GM11168 (cell line): Measurements from ENCODE around the gene WWTR1.

Experiments used
- in situ Hi-C: fragments of 300-500 bp; cut with MboI; formaldehyde crosslinking; loops from one replicate; pipeline ENCODE4 v1.12.0; 2022; ENCODE audit warnings: low sequenced_read_pairs; ENCODE audit not compliant: unreplicated experiment

WWTR1 gene

GRCh38 chr3:149657926-149658743 is at the start of gene WWTR1:
TSS of gene WWTR1 (minus strand) at chr3:149658025. CDS start at chr3:149657306, 719 bp downstream.
- in situ Hi-C loops = no loop called here

DNA sequence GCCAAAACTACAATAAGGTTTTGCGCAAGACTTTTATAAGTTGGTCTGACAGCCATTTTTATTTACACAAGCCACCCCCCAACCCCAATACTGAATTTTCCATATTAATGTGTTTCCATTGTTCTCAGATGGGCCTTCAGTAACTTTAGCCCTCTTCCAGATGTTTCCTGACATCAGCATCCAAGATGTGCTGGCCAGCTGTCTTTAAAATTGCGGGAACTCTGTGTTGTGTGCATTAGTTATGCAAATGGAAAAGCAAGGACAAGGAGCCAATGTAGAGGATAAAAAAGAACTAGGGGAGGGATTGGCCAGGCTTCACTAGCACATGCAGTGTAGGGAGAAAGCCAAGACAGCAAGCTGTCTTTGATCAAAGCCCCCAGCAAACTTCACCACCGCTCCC is 49.1 kb upstream of the WWTR1 start:
- in situ Hi-C loops = no loop called here

GRCh38 chr3:149705416-149705815 is 47.6 kb upstream of the WWTR1 start:
- in situ Hi-C loops = no loop called here

GRCh38 chr3:149703466-149703865 is 45.6 kb upstream of the WWTR1 start:
- in situ Hi-C loops = no loop called here

GRCh38 chr3:149702691-149703441 is 45.0 kb upstream of the WWTR1 start:
- in situ Hi-C loops = no loop called here

DNA sequence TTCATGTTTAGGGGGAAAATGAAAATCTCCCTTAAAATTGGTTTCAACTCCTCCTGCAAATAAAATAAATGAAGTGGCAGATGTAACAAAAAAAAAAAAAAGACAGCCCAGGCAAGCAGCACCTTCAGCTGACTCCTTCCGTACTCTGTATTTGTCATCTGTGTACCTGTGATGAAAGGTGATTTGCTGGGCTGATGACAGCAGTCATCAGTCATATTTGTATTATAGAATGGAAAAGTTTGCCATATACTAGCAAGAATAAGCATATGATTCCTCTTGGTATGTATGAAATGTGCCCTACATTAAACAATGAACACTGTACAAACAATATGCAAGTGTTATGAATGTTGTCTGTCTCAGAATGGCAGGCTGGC is 44.1 kb upstream of the WWTR1 start:
- in situ Hi-C loops = no loop called here

- in situ Hi-C loops = no loop called here
These were observed 43.6 kb upstream of the WWTR1 start for GRCh38 chr3:149701206-149701976.

- in situ Hi-C loops = no loop called here
These were observed 30.4 kb upstream of the WWTR1 start for GRCh38 chr3:149688122-149688757.

GRCh38 chr3:149686996-149687395 is 29.2 kb upstream of the WWTR1 start:
- in situ Hi-C loops = no loop called here

DNA sequence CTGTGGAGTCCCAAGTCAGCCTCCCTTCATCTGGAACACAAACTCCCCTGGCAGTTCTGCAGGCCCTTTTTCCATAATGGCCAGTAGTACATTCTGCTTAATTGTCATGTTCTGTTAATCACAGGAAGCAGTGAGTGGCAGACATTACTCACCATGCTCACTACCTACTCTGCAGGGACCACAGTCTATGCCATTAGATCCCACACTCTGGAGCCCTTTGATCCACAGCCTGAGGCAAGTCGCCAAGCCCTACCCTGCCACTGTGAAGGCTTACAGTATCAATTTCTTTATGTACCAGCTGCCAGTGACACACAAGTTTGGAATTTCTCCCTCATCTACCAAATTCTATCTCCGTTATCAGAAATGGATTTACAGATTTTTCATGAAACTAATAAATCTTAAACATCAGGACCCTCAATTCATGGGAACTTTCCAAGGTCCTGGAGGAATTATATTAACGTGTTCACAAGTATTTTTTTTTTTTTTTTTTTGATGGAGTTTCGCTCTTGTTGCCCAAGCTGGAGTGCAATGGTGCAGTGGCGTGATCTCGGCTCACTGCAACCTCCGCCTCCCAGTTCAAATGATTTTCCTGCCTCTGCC is 20.6 kb upstream of the WWTR1 start:
- in situ Hi-C loops = no loop called here

DNA sequence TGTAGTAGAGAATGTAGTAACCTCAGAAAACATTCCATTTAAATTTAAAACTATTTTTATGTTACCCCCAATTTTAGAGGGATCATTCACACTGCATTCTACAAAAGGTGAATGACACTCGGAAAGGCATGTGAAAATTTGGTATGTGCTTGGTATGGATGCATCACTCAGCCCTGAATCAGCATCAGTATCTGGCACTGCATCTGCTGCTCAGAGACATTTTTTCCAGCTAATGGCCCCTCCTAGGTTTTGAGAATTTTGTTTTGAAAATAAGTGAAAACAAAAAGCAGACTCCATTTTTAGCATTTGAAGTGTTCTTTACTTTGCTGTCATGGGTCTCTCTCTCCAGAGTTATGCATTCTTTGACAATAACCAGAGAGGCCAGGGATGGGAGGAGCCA is 15.6 kb upstream of the WWTR1 start:
- in situ Hi-C loops = no loop called here

- in situ Hi-C loops = no loop called here
These were observed 13.1 kb upstream of the WWTR1 start for GRCh38 chr3:149670742-149671492.

DNA sequence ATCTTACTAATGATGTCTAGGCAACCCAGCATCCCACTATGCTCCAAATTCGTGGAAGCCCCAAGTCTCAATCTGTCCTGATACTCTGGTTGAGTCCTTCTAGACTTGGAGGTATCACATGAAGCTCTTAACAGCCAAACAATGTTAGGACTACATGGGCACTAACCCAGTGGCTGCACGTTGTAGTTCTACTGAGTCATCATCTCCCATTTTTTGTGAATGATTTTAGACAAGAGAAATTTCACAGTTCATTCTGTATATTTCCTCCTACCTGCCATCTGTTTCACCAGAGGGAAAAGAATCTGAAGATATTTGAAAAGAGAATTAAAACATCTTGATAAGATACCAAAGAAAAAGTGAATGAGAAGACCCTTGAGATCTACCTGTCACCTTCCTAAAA is 9.8 kb upstream of the WWTR1 start:
- in situ Hi-C loops = no loop called here

- in situ Hi-C loops = no loop called here
These were observed 6.1 kb upstream of the WWTR1 start for GRCh38 chr3:149663966-149664365.

DNA sequence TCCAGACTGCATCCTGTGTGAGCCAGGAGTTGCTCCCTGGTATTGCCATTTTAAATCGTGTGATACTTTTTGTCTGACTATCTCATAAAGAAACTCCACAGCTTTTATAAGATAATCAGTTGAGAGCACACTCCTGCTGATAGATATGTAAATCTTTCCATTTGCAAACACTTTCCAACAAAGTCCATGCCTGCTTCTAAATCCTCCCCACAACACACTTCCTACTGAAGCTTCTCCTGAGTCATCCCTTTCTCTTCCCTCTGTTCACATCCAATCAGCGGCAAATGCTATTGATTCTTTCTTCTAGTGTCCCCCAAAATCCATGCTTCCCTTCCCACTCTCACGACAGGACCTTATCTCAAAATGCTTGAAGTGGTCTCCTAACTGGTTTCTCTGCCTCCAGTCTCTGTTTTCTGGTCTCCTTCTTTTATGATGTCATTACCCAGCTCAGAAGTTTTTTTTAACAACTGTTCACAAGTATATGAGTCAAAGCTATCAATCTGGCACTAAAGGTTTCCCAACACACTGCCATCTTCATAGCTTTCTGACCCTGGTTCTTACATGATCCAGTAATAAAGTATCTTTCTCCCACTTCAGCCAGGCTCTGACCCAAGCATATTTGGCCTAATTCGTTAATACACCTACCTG is 4.5 kb upstream of the WWTR1 start:
- in situ Hi-C loops = no loop called here

- in situ Hi-C loops = no loop called here
These were observed 2.6 kb upstream of the WWTR1 start for GRCh38 chr3:149660462-149660861.

DNA sequence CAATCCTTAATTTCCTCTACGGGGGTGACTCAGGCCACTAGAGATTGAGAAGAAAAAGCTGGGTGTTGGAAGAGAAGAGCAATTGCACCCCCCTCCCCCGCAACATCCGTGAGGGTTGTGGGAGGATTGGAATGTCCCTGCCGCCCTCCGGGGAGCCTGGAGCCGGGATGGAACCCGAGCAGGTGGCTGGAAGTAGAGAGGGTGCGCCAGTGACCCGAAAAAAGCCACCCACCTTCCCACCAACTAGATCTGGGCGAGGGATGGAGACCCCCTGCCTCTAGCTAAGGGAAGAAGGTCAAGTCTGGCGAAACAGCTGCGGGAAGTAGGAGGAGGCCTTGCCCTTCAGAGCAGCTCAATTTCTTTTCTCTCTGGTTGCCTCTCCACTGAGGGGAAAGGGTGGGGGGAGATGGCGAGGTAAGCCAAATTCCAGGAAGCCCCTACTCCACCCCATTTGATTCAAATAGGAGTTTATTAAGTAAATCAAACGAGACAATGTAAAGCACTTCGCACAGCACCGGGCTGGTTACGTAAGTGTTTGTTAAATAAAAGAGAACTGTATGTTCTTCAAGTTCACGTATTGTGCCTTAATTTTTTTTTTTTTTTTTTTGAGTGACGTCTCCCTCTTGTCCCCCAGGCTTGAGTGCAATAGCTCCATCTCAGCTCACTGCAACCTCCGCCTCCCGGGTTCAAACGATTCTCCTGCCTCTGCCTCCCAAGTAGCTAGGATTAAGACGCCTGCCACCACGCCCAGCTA is 1.1 kb upstream of the WWTR1 start:
- in situ Hi-C loops = no loop called here

DNA sequence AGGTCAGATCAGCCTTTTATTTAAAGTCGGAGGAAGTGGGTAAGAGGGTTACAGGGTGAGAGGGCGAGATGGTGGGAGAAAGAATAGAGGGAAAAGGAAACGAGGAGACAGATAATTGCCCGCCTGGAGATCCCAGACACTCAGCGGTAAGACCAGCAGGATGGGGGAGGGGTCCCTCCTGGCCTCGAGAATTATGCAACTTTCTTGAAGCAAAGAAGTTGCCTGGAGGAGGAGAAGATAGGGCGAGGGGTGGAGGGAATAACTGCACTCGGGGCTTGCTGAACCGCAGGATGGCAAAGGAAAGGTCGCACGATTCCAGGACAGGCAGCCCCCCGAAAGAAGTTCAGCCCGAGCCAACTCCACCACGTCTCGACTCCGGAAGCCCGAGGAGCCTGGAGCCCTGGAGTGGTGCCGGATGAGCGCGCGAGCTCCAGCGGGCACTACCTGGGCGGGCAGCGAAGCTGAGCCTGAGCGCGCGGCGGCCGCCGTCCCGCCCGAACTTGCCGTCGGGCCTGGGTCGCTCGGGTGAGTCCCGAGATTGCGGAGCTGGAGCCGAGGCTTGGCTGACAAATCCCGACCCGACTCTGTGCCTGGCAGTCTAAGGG is 402 bp downstream of the WWTR1 start:
- in situ Hi-C loops = no loop called here
